Epithelial cell of esophagus (primary cell): ENCODE data around the gene MAP3K2.

ENCODE experiments used
- DNase-seq: peaks from one replicate; pipeline ENCODE4 v3.0.0; 2010; ENCODE audit warnings: low read depth
- H3K4me3 ChIP-seq: 2 replicates; pipeline ENCODE4 v1.5.1; 2011; ENCODE audit warnings: mild to moderate bottlenecking, low read length, control low read depth
- TF ChIP-seq, protein P1 (sequence below): IDR thresholded peaks from 2 replicates; pipeline ENCODE4 v1.5.1; 2011; ENCODE audit warnings: low read depth, mild to moderate bottlenecking, low read length, control low read depth, inconsistent platforms; ENCODE audit not compliant: insufficient read depth; ENCODE audit errors: missing control alignments

MAP3K2 gene, protein sequence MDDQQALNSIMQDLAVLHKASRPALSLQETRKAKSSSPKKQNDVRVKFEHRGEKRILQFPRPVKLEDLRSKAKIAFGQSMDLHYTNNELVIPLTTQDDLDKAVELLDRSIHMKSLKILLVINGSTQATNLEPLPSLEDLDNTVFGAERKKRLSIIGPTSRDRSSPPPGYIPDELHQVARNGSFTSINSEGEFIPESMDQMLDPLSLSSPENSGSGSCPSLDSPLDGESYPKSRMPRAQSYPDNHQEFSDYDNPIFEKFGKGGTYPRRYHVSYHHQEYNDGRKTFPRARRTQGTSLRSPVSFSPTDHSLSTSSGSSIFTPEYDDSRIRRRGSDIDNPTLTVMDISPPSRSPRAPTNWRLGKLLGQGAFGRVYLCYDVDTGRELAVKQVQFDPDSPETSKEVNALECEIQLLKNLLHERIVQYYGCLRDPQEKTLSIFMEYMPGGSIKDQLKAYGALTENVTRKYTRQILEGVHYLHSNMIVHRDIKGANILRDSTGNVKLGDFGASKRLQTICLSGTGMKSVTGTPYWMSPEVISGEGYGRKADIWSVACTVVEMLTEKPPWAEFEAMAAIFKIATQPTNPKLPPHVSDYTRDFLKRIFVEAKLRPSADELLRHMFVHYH

DNA sequence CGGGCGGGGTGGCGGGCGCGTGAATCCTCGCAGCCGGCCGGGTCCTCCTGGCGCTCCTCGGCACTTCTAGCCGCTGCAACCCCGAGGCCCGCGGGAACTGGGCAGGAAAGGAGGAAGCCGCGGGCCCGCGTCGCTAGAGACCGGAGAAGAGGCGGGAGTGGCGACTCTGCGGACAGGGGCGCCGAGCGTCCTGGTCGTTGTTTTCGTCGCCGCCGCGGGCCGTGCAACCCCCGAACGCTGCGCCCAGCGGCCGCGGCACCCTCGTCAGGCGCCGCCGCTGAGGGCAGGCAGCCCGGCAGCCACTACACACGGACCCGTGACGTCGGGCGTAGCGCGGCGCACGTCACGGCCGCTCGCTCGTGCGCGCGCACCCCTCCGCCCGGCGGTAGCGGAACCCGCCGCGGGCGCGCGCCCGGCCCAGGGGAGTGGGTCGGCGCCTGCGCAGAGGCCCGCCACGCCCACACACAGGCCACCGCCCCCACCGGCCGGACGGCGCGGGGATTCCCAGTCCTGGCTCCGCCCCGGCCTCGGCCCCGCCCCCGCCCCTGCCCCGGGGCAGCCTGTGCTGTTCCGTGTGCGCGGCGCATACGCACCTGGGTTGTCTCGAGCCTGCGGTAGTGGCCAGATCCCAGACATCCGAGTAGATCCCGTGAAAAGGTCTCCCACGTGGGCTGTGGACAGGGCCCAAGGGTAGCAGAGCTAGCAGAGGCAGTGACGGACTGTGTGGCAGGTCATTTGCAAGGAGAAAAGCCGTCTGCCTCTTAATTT is at the start of gene MAP3K2:
Gene MAP3K2, minus strand, starts transcription at position 321 of the 768 bp plus-strand sequence. CDS start 44,846 bp downstream, outside the sequence.
- TF ChIP-seq, protein P1, sequence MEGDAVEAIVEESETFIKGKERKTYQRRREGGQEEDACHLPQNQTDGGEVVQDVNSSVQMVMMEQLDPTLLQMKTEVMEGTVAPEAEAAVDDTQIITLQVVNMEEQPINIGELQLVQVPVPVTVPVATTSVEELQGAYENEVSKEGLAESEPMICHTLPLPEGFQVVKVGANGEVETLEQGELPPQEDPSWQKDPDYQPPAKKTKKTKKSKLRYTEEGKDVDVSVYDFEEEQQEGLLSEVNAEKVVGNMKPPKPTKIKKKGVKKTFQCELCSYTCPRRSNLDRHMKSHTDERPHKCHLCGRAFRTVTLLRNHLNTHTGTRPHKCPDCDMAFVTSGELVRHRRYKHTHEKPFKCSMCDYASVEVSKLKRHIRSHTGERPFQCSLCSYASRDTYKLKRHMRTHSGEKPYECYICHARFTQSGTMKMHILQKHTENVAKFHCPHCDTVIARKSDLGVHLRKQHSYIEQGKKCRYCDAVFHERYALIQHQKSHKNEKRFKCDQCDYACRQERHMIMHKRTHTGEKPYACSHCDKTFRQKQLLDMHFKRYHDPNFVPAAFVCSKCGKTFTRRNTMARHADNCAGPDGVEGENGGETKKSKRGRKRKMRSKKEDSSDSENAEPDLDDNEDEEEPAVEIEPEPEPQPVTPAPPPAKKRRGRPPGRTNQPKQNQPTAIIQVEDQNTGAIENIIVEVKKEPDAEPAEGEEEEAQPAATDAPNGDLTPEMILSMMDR = no peak
- H3K4me3 ChIP-seq = peak within 1 kb of the TSS; percentile 76
- DNase-seq = peak; percentile 93

DNA sequence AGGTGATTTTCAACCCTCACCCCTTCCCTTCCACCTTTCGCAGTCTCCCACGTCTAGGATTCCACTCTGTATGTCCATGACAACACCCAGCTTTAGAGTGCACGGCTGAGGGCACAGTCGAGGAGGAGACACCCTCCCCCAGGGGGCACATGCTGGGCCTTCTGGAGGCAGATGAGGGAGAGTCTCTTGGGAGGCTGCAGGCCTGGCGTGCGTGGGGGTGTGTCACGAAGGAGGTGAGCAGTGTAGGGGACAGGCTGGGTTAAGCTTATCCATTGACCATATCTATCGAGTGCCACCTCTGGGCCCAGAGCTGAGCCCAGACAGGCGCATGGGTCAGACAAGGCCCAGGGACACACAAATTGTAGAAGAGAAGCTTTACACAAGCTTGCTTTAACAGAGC is 49.3 kb upstream of the MAP3K2 start:
- no peak overlapping the region for H3K4me3 ChIP-seq
- DNase-seq = no peak
- TF ChIP-seq, protein P1 = no peak

DNA sequence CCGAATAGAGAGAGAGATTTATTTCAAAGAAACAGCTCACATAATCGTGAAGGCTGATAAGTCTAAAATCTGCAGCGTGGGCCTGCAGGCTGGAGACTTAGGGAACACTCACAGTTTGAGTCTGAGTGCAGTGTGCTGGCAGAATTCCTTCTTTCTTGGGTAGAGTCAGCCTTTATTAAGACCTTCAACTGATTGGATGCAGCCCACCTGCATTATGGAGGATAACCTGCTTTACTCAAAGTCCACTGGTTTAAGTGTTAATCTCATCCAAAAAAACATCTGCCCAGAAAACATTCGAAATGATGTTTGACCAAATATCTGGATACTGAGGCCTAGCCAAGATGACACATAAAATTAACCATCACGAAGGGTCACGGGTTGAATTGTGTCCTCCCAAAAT is 46.7 kb upstream of the MAP3K2 start:
- no peak for DNase-seq
- no peak overlapping the region for H3K4me3 ChIP-seq
- TF ChIP-seq, protein P1 = no peak

DNA sequence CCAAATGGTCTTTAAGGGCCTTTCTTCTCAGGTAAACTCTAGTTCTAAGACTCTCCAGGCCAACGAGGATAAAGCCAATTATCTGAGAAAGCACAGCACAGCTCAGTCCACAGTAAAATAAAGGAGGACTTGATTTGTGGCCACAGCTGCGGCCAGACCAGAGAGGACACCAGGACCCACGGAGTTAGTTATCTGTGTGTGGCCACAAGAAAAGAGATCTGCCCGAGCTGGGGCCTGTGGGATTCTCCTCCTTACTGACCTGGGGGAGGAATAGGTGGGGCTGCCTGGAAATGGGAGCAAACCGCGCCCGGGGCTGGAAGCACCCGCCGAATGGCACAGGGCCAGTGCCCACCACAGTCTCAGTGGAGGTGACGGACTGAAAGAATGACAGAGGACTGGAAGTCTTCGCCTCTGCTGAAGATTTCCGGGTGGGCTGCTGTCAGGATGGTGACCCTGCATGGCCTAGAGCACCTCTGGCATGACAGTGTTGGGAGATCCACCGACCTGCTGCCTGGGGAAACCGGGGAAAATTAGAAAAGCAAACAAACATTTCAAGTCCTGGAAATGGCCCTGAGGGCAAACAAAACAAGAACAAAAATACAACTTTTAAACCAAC is 43.7 kb upstream of the MAP3K2 start:
- no peak overlapping the region for H3K4me3 ChIP-seq
- no peak for DNase-seq
- TF ChIP-seq, protein P1 = no peak

DNA sequence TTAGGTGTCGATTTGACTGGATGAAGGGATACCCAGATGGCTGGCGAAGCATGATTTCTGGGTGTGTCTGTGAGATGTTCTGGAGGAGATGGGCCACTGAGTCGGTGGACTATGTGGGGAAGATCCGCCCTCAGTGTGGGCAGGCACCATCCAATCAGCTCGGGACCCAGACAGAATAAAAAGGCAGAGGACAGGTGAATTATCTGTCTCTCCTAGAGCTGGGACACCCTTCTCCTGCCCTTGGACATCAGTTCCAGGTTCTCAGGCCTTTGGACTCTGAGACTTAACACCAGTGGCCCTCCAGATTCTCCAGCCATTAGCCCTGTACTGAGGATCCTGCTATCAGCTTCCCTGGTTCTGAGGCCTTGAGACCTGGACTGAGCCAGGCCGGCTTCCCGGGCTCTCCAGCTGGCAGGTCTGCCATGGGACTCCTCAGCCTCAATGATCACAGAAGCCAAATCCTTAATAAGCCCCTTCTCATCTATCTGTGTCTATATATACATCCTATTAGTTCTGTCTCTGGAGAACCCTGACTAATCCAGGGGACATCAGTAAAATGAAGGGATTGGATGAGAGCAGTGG is 42.2 kb upstream of the MAP3K2 start:
- DNase-seq = no peak
- no peak overlapping the region for H3K4me3 ChIP-seq
- TF ChIP-seq, protein P1 = no peak

DNA sequence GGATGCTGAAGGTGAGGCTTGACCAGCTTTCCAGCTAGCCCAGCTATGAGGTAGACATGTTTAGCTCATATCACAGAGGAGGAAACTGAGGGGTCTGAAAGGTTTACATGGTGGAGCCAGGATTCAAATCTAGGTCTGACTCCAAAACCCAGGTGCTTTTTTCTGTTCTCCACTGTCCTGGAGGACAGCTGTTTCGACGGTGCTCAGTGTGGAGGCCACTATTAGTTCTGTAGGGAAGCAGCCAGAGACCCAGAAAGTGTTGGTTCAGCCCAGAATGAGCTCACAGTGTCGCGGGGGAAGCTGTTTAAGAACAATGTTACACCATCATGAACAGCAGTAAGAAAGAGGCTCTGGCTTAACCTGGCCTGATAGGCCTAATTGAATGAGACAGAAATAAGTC is 41.5 kb upstream of the MAP3K2 start:
- no peak for DNase-seq
- TF ChIP-seq, protein P1 = no peak
- no peak overlapping the region for H3K4me3 ChIP-seq
